SKM-1 treated with dmso at 0.1 percent for 144 hours (cell line): ENCODE measurements around the gene FGFBP2.

Source experiments
- DNase-seq: peaks from one replicate; lab custom pipeline; 2025; ENCODE audit not compliant: unreplicated experiment; lab: John Stamatoyannopoulos, UW

FGFBP2 gene

GRCh38 chr4:15968551-15969300, 5.8 kb upstream of the FGFBP2 start:
- no peak for DNase-seq

- no peak for DNase-seq
Measured at GRCh38 chr4:15965325-15965724, 2.4 kb upstream of the FGFBP2 start.

- no peak for DNase-seq
Measured at GRCh38 chr4:15964159-15964558, 1.2 kb upstream of the FGFBP2 start.

- no peak for DNase-seq
Measured at GRCh38 chr4:15963576-15963975, 601 bp upstream of the FGFBP2 start.

- no peak for DNase-seq
Measured at GRCh38 chr4:15961781-15962510, 1.0 kb downstream of the FGFBP2 start.

- no peak for DNase-seq
Measured at GRCh38 chr4:15958562-15958961, 4.4 kb downstream of the FGFBP2 start.

GRCh38 chr4:15956179-15956850, 6.7 kb downstream of the FGFBP2 start:
- peak; percentile 69 for DNase-seq

- no peak for DNase-seq
Measured at GRCh38 chr4:15955670-15956069, 7.3 kb downstream of the FGFBP2 start.

- no peak for DNase-seq
Measured at GRCh38 chr4:15953625-15954024, 9.3 kb downstream of the FGFBP2 start.

GRCh38 chr4:15951781-15952180, 11.2 kb downstream of the FGFBP2 start:
- DNase-seq, result no peak

GRCh38 chr4:15948826-15949225, 14.1 kb downstream of the FGFBP2 start:
- no peak for DNase-seq

GRCh38 chr4:15947684-15948083, 15.3 kb downstream of the FGFBP2 start:
- DNase-seq, result no peak

GRCh38 chr4:15945516-15945915, 17.5 kb downstream of the FGFBP2 start:
- DNase-seq, result peak; percentile 94

GRCh38 chr4:15944895-15945294, 18.1 kb downstream of the FGFBP2 start:
- DNase-seq, result no peak

GRCh38 chr4:15942283-15942682, 20.7 kb downstream of the FGFBP2 start:
- DNase-seq, result no peak

- DNase-seq, result no peak
Measured at GRCh38 chr4:15938640-15939039, 24.3 kb downstream of the FGFBP2 start, which contains the start of gene FGFBP1. TSS of gene FGFBP1 (minus strand) at chr4:15938740. CDS start at chr4:15936632, 2,108 bp downstream.

GRCh38 chr4:15938182-15938581, 24.8 kb downstream of the FGFBP2 start:
- no peak for DNase-seq

GRCh38 chr4:15936495-15936894, 26.5 kb downstream of the FGFBP2 start:
- no peak for DNase-seq

GRCh38 chr4:15935504-15936402, 27.2 kb downstream of the FGFBP2 start:
- DNase-seq, result no peak

- no peak for DNase-seq
Measured at GRCh38 chr4:15934259-15934658, 28.7 kb downstream of the FGFBP2 start.
